Neuron (in vitro differentiated cells): ENCODE measurements around the gene ZFP62.

Experiments
- H2AFZ ChIP-seq: one replicate; pipeline ENCODE4 v1.6.1; 2013; ENCODE audit warnings: low read depth, mild to moderate bottlenecking, inconsistent platforms, low read length, moderate library complexity
- H3K27me3 ChIP-seq: one replicate; pipeline ENCODE4 v1.6.1; 2013; ENCODE audit warnings: low read length; ENCODE audit not compliant: insufficient read depth
- H3K36me3 ChIP-seq: one replicate; pipeline ENCODE4 v1.6.1; 2013; ENCODE audit warnings: low read length; ENCODE audit not compliant: insufficient read depth
- H3K4me1 ChIP-seq: one replicate; pipeline ENCODE4 v1.6.1; 2013; ENCODE audit warnings: low read length; ENCODE audit not compliant: insufficient read depth
- H3K4me3 ChIP-seq: 2 replicates; pipeline ENCODE4 v1.5.1; 2013; ENCODE audit warnings: mild to moderate bottlenecking, low read length, moderate library complexity
- H3K9me3 ChIP-seq: one replicate; pipeline ENCODE4 v1.6.1; 2013; ENCODE audit warnings: low read length

Gene ZFP62

DNA sequence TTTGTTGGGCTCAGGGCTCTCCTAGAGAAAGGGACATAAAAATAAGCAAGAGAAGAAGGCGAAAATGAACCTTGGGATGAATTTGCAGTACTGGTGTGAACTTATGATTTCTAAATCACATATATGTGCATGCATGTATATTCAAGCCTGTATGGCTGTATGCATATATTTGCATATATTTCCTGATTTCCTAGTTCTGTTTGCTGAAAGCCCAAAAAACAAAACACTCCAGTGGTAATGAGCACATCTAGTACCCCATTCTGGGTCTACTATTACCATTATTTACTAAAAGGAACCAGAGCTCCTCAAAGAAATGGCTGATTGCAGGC is 7.3 kb downstream of the ZFP62 start:
- peaks cover 28% of the 10 kb centered on the region for H3K9me3 ChIP-seq
- no peaks in the 10 kb centered on the region for H3K27me3 ChIP-seq
- H3K4me1 ChIP-seq, result no peaks in the 10 kb centered on the region
- H3K4me3 ChIP-seq, result no peak overlapping the region
- H2AFZ ChIP-seq, result no peak overlapping the region
- peaks cover 49% of the 10 kb centered on the region for H3K36me3 ChIP-seq

GRCh38 chr5:180853121-180853847 is 7.8 kb downstream of the ZFP62 start:
- Histone ChIP-seq H3K36me3 (peaks cover 53% of the 10 kb centered on the region), H3K9me3 (peaks cover 30% of the 10 kb centered on the region), H3K4me1 (no peaks in the 10 kb centered on the region), H3K4me3 (no peak overlapping the region), H3K27me3 (no peaks in the 10 kb centered on the region), H2AFZ (no peak overlapping the region)

GRCh38 chr5:180852495-180852894 is 8.6 kb downstream of the ZFP62 start:
- Histone ChIP-seq H2AFZ (no peak overlapping the region), H3K36me3 (peaks cover 54% of the 10 kb centered on the region), H3K9me3 (peaks cover 30% of the 10 kb centered on the region), H3K27me3 (no peaks in the 10 kb centered on the region), H3K4me1 (no peaks in the 10 kb centered on the region), H3K4me3 (no peak overlapping the region)

DNA sequence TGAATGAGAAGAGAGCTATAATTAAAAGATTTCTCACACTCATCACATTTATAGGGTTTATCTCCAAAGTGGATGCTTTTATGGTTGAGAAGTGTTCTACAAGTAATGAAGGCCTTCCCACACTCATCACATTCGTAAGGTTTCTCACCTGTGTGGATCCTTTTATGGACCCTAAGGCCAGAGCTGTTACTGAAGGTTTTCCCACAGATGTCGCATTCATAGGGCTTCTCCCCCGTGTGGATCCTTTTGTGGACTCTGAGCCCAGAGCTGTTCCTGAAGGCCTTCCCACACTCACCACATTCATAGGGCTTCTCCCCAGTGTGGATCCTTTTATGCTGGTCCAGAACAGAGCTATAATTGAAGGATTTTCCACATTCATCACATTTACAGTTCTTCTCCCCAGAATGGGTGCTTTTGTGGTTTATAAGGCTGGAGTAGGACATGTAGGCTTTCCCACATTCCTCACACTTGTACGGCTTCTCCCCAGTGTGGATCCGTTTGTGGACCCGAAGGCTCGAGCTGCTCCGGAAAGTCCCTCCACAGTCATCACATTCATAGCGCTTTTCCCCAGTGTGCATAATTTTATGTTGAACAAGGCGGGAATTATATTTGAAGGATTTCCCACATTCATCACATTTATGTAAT is 10.5 kb downstream of the ZFP62 start:
- Histone ChIP-seq H3K36me3 (peaks cover 48% of the 10 kb centered on the region), H3K27me3 (no peaks in the 10 kb centered on the region), H3K4me3 (no peak overlapping the region), H2AFZ (no peak overlapping the region), H3K4me1 (no peaks in the 10 kb centered on the region), H3K9me3 (peaks cover 31% of the 10 kb centered on the region)

GRCh38 chr5:180849827-180850226 is 11.2 kb downstream of the ZFP62 start:
- Histone ChIP-seq H3K4me3 (no peak overlapping the region), H3K4me1 (no peaks in the 10 kb centered on the region), H3K9me3 (peaks cover 33% of the 10 kb centered on the region), H3K36me3 (peaks cover 45% of the 10 kb centered on the region), H3K27me3 (no peaks in the 10 kb centered on the region), H2AFZ (no peak overlapping the region)

GRCh38 chr5:180848878-180849277 is 12.2 kb downstream of the ZFP62 start:
- Histone ChIP-seq H3K36me3 (peaks cover 45% of the 10 kb centered on the region), H2AFZ (no peak overlapping the region), H3K4me3 (no peak overlapping the region), H3K27me3 (no peaks in the 10 kb centered on the region), H3K9me3 (peaks cover 33% of the 10 kb centered on the region), H3K4me1 (no peaks in the 10 kb centered on the region)

GRCh38 chr5:180848265-180848664 is 12.8 kb downstream of the ZFP62 start:
- peaks cover 45% of the 10 kb centered on the region for H3K36me3 ChIP-seq
- H3K4me1 ChIP-seq, result no peaks in the 10 kb centered on the region
- H3K4me3 ChIP-seq, result no peak overlapping the region
- no peak overlapping the region for H2AFZ ChIP-seq
- H3K27me3 ChIP-seq, result no peaks in the 10 kb centered on the region
- peaks cover 33% of the 10 kb centered on the region for H3K9me3 ChIP-seq

- Histone ChIP-seq H3K27me3 (no peaks in the 10 kb centered on the region), H3K9me3 (peaks cover 33% of the 10 kb centered on the region), H3K36me3 (peaks cover 44% of the 10 kb centered on the region), H2AFZ (no peak overlapping the region), H3K4me3 (no peak overlapping the region), H3K4me1 (no peaks in the 10 kb centered on the region)
These were observed 14.1 kb downstream of the ZFP62 start for GRCh38 chr5:180847026-180847425.

- H3K9me3 ChIP-seq, result peaks cover 15% of the 10 kb centered on the region
- H3K4me1 ChIP-seq, result no peaks in the 10 kb centered on the region
- no peak overlapping the region for H2AFZ ChIP-seq
- peaks cover 22% of the 10 kb centered on the region for H3K36me3 ChIP-seq
- no peak overlapping the region for H3K4me3 ChIP-seq
- no peaks in the 10 kb centered on the region for H3K27me3 ChIP-seq
These were observed 16.2 kb downstream of the ZFP62 start for GRCh38 chr5:180844858-180845257.

DNA sequence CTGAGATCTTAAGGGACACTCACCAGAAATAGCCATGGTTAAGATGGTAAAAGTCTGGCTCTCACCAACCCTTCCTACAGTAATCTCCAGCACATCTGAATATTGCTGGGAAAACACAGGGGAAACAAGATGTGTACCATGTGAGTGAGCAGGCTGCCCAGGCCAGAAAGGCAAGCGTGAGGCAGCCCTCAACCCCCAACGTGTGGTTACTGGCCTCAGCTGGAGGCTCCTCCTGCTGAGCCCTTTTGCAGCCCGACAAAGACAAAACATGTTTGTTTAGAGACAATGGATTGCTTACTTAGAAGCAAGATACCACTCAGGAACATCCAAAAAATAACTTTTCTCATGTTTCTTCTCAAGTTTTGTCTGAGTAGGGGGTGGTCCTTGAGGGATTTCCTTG is 16.6 kb downstream of the ZFP62 start:
- H2AFZ ChIP-seq, result no peak overlapping the region
- H3K4me3 ChIP-seq, result no peak overlapping the region
- H3K4me1 ChIP-seq, result no peaks in the 10 kb centered on the region
- H3K36me3 ChIP-seq, result peaks cover 18% of the 10 kb centered on the region
- peaks cover 11% of the 10 kb centered on the region for H3K9me3 ChIP-seq
- H3K27me3 ChIP-seq, result no peaks in the 10 kb centered on the region

DNA sequence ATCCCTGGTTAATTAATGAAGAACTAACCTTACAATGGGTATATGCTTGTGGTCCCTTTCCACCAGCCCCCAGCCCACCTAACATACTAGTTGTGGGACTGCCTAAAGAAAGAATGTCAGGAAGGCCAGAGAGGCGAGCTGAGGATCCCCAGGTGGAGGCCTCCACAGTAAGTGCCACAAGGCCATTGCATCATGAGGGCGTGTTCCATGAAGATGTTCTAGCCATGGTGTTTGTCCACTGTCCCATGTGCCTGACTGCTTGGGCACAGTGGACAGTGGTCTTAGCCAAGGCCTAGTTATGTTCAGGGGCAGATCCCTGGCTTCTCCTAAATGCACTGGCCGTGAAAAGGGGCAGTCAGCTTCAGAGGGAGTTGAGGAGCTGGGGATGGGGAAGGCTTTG is 21.1 kb downstream of the ZFP62 start:
- Histone ChIP-seq H2AFZ (no peak overlapping the region), H3K27me3 (no peaks in the 10 kb centered on the region), H3K36me3 (no peaks in the 10 kb centered on the region), H3K4me1 (no peaks in the 10 kb centered on the region), H3K4me3 (no peak overlapping the region), H3K9me3 (no peaks in the 10 kb centered on the region)

DNA sequence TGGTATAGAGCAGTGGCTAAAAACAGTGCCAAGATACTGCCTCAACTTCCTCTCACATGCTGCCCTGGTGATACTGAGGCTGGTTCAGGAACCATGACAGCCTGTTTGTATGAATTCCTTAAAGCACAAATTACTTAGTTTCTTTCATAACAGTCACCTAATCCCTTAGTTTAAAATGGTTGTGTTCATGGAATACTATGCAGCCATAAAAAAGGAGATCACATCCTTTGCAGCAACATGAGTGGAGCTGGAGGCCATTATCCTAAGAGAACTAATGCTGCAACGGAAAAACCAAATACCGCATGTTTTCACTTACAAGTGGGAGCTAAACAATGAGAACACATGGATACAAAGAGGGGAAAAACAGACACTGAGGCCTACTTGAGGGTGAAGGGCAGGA is 21.8 kb downstream of the ZFP62 start:
- Histone ChIP-seq H2AFZ (no peak overlapping the region), H3K36me3 (no peaks in the 10 kb centered on the region), H3K27me3 (no peaks in the 10 kb centered on the region), H3K9me3 (no peaks in the 10 kb centered on the region), H3K4me1 (no peaks in the 10 kb centered on the region), H3K4me3 (no peak overlapping the region)

DNA sequence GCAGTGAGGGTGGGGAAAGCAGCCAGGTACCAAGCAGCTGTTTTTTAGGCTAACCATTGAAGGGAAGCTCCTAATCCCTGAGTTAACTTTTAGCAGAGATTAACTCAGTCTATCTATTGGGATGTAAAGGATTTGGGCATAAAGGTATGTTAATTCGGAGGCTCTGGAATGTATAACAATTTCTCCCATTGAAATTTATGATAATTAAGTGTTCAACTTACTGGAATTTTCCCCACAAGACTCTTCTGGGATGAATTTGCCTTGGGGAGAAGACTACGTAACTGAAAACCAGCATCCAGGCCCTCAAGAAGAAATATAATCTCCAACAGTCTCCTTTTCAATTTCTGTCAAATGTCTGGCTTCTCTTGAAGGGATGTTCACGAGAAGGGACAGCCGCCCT is 23.6 kb downstream of the ZFP62 start:
- Histone ChIP-seq H3K36me3 (no peaks in the 10 kb centered on the region), H2AFZ (no peak overlapping the region), H3K4me3 (no peak overlapping the region), H3K4me1 (no peaks in the 10 kb centered on the region), H3K9me3 (no peaks in the 10 kb centered on the region), H3K27me3 (no peaks in the 10 kb centered on the region)

DNA sequence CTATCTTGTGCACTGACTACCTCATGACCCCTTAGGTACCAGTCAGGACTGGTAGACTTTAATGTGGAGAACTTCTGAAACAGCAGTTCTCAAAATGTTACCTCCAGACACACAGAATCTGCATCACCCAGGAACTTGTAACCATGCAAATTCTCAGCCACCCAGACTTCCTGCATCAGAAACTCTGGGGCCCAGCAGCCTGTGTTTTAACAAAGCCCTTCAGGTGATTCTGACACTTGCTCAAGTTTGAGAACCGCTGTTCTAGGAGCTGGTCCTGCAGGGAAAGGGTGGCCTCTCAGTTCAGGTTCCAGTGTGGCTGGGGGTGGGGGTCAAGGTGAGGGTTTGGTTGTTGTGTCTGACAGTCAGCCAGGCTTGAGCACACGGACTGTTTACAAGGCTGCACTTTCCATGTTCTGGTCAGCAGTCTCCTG is 28.4 kb downstream of the ZFP62 start:
- H3K4me1 ChIP-seq, result no peaks in the 10 kb centered on the region
- no peak overlapping the region for H2AFZ ChIP-seq
- H3K27me3 ChIP-seq, result peaks cover 3% of the 10 kb centered on the region
- H3K4me3 ChIP-seq, result no peak overlapping the region
- peaks cover 13% of the 10 kb centered on the region for H3K9me3 ChIP-seq
- no peaks in the 10 kb centered on the region for H3K36me3 ChIP-seq
